BLaER1 (cell line): ENCODE measurements around the gene DISC1.

ENCODE experiments used
- H3K27ac ChIP-seq: shearing (Covaris generic); formaldehyde crosslinking; 2 replicates; pipeline ENCODE4 v1.8.1; 2022
- H3K27me3 ChIP-seq: shearing (Covaris generic); formaldehyde crosslinking; 2 replicates; pipeline ENCODE4 v1.8.1; 2022
- H3K36me3 ChIP-seq: shearing (Covaris generic); formaldehyde crosslinking; 2 replicates; pipeline ENCODE4 v1.8.1; 2022
- H3K4me1 ChIP-seq: shearing (Covaris generic); formaldehyde crosslinking; 2 replicates; pipeline ENCODE4 v1.8.1; 2022
- H3K4me2 ChIP-seq: shearing (Covaris generic); formaldehyde crosslinking; 2 replicates; pipeline ENCODE4 v1.8.1; 2022
- H3K4me3 ChIP-seq: shearing (Covaris generic); formaldehyde crosslinking; 2 replicates; pipeline ENCODE4 v1.8.1; 2022
- H3K9ac ChIP-seq: shearing (Covaris generic); formaldehyde crosslinking; 2 replicates; pipeline ENCODE4 v1.8.1; 2022
- H3K9me3 ChIP-seq: shearing (Covaris generic); formaldehyde crosslinking; 2 replicates; pipeline ENCODE4 v1.8.1; 2022
- H4K20me1 ChIP-seq: shearing (Covaris generic); formaldehyde crosslinking; 2 replicates; pipeline ENCODE4 v1.8.1; 2022
- Cebpa-rat ChIP-seq: shearing (Covaris generic); IDR thresholded peaks from 2 replicates; pipeline ENCODE4 v1.8.1; 2022

Gene DISC1

GRCh38 chr1:232017759-232018158 lies 391.2 kb downstream of the DISC1 start:
- H4K20me1 ChIP-seq = no peaks in the 10 kb centered on the region
- H3K36me3 ChIP-seq = no peaks in the 10 kb centered on the region
- no peak overlapping the region for H3K4me2 ChIP-seq
- no peak for TF ChIP-seq Cebpa-rat
- H3K27me3 ChIP-seq = no peaks in the 10 kb centered on the region
- H3K9me3 ChIP-seq = no peaks in the 10 kb centered on the region
- H3K4me1 ChIP-seq = no peaks in the 10 kb centered on the region
- H3K9ac ChIP-seq = no peak overlapping the region
- H3K4me3 ChIP-seq = no peak overlapping the region
- H3K27ac ChIP-seq = no peak overlapping the region

GRCh38 chr1:232018231-232019025 lies 391.8 kb downstream of the DISC1 start:
- no peaks in the 10 kb centered on the region for H3K36me3 ChIP-seq
- TF ChIP-seq Cebpa-rat = no peak
- H3K27me3 ChIP-seq = no peaks in the 10 kb centered on the region
- H3K4me3 ChIP-seq = no peak overlapping the region
- no peaks in the 10 kb centered on the region for H3K9me3 ChIP-seq
- no peaks in the 10 kb centered on the region for H3K4me1 ChIP-seq
- H3K27ac ChIP-seq = no peak overlapping the region
- no peak overlapping the region for H3K9ac ChIP-seq
- H4K20me1 ChIP-seq = no peaks in the 10 kb centered on the region
- no peak overlapping the region for H3K4me2 ChIP-seq

DNA sequence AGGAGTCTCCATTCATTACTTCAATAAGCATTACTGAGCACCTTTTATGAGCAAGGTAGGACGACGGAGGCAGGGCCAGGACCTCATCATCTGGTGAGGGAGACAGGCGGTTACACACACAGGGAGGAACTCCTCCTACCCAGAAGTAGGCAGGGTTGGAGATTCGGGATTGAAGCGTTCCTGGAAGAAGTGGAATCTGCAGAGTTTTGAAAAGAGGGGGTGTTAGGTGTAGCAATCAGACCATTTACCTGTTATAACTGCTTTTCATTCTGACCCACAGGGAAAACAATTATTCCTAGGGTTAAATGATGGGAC lies 392.4 kb downstream of the DISC1 start:
- no peak overlapping the region for H3K9ac ChIP-seq
- no peak for TF ChIP-seq Cebpa-rat
- no peaks in the 10 kb centered on the region for H3K9me3 ChIP-seq
- H3K27ac ChIP-seq = no peak overlapping the region
- H4K20me1 ChIP-seq = no peaks in the 10 kb centered on the region
- H3K4me3 ChIP-seq = no peak overlapping the region
- H3K27me3 ChIP-seq = no peaks in the 10 kb centered on the region
- H3K4me2 ChIP-seq = no peak overlapping the region
- no peaks in the 10 kb centered on the region for H3K36me3 ChIP-seq
- H3K4me1 ChIP-seq = no peaks in the 10 kb centered on the region

- Histone ChIP-seq H3K4me3 (no peak overlapping the region), H3K27me3 (no peaks in the 10 kb centered on the region), H3K27ac (no peak overlapping the region), H3K4me1 (no peaks in the 10 kb centered on the region), H4K20me1 (no peaks in the 10 kb centered on the region), H3K9me3 (no peaks in the 10 kb centered on the region), H3K36me3 (no peaks in the 10 kb centered on the region), H3K9ac (no peak overlapping the region), H3K4me2 (no peak overlapping the region)
- no peak for TF ChIP-seq Cebpa-rat
Measured at GRCh38 chr1:232020352-232020751, 393.8 kb downstream of the DISC1 start.

DNA sequence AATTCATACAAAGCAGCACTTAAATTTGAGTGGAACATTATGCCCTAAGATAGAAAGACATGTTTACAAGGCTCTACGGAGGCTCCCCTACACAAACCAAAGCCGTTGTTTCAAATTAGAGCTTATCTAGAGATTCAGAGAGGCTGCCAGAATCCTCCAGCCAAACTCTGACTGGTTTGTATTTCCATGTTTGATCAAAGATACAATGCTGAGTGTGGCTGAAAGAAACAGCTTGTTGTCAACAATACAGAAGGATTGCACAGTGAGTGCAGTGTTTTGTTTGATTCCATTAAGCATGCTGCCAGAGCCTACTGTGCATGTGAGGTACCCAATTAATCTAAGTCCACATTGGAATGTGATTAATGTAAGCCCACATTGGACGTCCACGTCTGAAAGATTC lies 402.7 kb downstream of the DISC1 start:
- no peaks in the 10 kb centered on the region for H3K27me3 ChIP-seq
- no peaks in the 10 kb centered on the region for H3K36me3 ChIP-seq
- no peak overlapping the region for H3K4me3 ChIP-seq
- H4K20me1 ChIP-seq = no peaks in the 10 kb centered on the region
- H3K9ac ChIP-seq = no peak overlapping the region
- no peak overlapping the region for H3K4me2 ChIP-seq
- H3K4me1 ChIP-seq = no peaks in the 10 kb centered on the region
- H3K27ac ChIP-seq = no peak overlapping the region
- no peaks in the 10 kb centered on the region for H3K9me3 ChIP-seq
- no peak for TF ChIP-seq Cebpa-rat

GRCh38 chr1:232031156-232031555 lies 404.6 kb downstream of the DISC1 start:
- H4K20me1 ChIP-seq = no peaks in the 10 kb centered on the region
- H3K27ac ChIP-seq = no peak overlapping the region
- no peak overlapping the region for H3K4me2 ChIP-seq
- TF ChIP-seq Cebpa-rat = no peak
- H3K36me3 ChIP-seq = no peaks in the 10 kb centered on the region
- H3K9ac ChIP-seq = no peak overlapping the region
- H3K4me1 ChIP-seq = no peaks in the 10 kb centered on the region
- no peaks in the 10 kb centered on the region for H3K27me3 ChIP-seq
- no peak overlapping the region for H3K4me3 ChIP-seq
- H3K9me3 ChIP-seq = no peaks in the 10 kb centered on the region

DNA sequence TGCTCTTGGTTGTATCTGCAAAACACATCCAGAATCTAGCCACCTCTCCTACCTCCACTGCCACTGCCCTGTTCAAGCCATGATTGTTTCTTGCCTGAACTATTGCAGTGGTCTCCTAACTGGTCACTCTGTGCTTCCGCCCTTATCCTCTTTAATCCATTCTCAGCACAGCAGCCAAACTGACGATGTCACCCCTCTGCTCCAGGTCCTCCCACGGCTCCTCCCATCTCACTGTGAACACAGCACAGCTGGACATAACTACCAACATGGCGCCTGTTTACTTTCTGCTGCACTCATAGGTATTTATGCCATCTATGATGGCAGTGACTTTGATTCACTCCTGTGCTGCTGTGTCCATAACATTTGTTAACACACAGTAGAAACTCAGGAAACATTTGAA lies 406.7 kb downstream of the DISC1 start:
- Histone ChIP-seq H3K36me3 (no peaks in the 10 kb centered on the region), H3K27me3 (no peaks in the 10 kb centered on the region), H3K4me2 (no peak overlapping the region), H3K9me3 (no peaks in the 10 kb centered on the region), H4K20me1 (no peaks in the 10 kb centered on the region), H3K4me1 (no peaks in the 10 kb centered on the region), H3K9ac (no peak overlapping the region), H3K27ac (no peak overlapping the region), H3K4me3 (no peak overlapping the region)
- TF ChIP-seq Cebpa-rat = no peak

- no peak for TF ChIP-seq Cebpa-rat
- Histone ChIP-seq H3K9ac (no peak overlapping the region), H3K27me3 (no peaks in the 10 kb centered on the region), H3K36me3 (no peaks in the 10 kb centered on the region), H3K4me3 (no peak overlapping the region), H3K4me1 (no peaks in the 10 kb centered on the region), H4K20me1 (no peaks in the 10 kb centered on the region), H3K9me3 (no peaks in the 10 kb centered on the region), H3K4me2 (no peak overlapping the region), H3K27ac (no peak overlapping the region)
Measured at GRCh38 chr1:232034556-232034955, 408.0 kb downstream of the DISC1 start.

- no peaks in the 10 kb centered on the region for H3K36me3 ChIP-seq
- no peaks in the 10 kb centered on the region for H3K9me3 ChIP-seq
- H3K27me3 ChIP-seq = no peaks in the 10 kb centered on the region
- no peak overlapping the region for H3K27ac ChIP-seq
- no peaks in the 10 kb centered on the region for H3K4me1 ChIP-seq
- H3K9ac ChIP-seq = no peak overlapping the region
- H4K20me1 ChIP-seq = no peaks in the 10 kb centered on the region
- no peak for TF ChIP-seq Cebpa-rat
- no peak overlapping the region for H3K4me3 ChIP-seq
- H3K4me2 ChIP-seq = no peak overlapping the region
Measured at GRCh38 chr1:232036181-232036933, 409.8 kb downstream of the DISC1 start.

GRCh38 chr1:232037774-232038388 lies 411.3 kb downstream of the DISC1 start:
- Histone ChIP-seq H3K9me3 (no peaks in the 10 kb centered on the region), H4K20me1 (no peaks in the 10 kb centered on the region), H3K27ac (no peak overlapping the region), H3K36me3 (no peaks in the 10 kb centered on the region), H3K9ac (no peak overlapping the region), H3K4me1 (no peaks in the 10 kb centered on the region), H3K27me3 (no peaks in the 10 kb centered on the region), H3K4me2 (no peak overlapping the region), H3K4me3 (no peak overlapping the region)
- TF ChIP-seq Cebpa-rat = no peak
